HEK293 (cell line): ENCODE measurements around the gene ENTPD3.
A peak's percentile ranks its signal among the peaks of the same experiment; 100 is the strongest.

Source experiments
- CTCF ChIA-PET: fragments of 350-600 bp; formaldehyde crosslinking; extraction: SDS; loops from one replicate; lab custom pipeline; 2021; ENCODE audit warnings: antibody characterized with exemption; lab: Yijun Ruan, JAX
- POLR2A ChIA-PET: fragments of 300-600 bp; formaldehyde crosslinking; extraction: SDS; loops from one replicate; lab custom pipeline; 2020; ENCODE audit warnings: antibody characterized with exemption, inconsistent platforms; lab: Yijun Ruan, JAX
- H3K27ac ChIP-seq: fragments of 200-500 bp; sonication (Bioruptor generic); 2 replicates; pipeline ENCODE4 v1.5.1; 2014; ENCODE audit warnings: low read depth, low read length, control low read depth, inconsistent platforms; ENCODE audit errors: extremely low read depth
- H3K36me3 ChIP-seq, 2 experiments: fragments of 200-500 bp in 1 of 2; sonication (Bioruptor generic) in 1 of 2; 1 replicate in 1 of 2; 2 replicates in 1 of 2; pipeline ENCODE4 v1.5.1; 2014 to 2017; ENCODE audit warnings: inconsistent platforms in 2 of 2, low read length in 2 of 2; ENCODE audit not compliant: control insufficient read depth in 2 of 2, insufficient read depth in 1 of 2
- H3K4me1 ChIP-seq: fragments of 200-500 bp; sonication (Bioruptor generic); 2 replicates; pipeline ENCODE4 v1.5.1; 2014; ENCODE audit warnings: mild to moderate bottlenecking, low read length, inconsistent platforms; ENCODE audit not compliant: control insufficient read depth, insufficient read depth
- H3K4me3 ChIP-seq: 2 replicates; pipeline ENCODE4 v1.5.1; 2011; ENCODE audit warnings: low read depth, mild to moderate bottlenecking, control low read depth, low read length, moderate library complexity
- H3K9me3 ChIP-seq: fragments of 200-500 bp; sonication (Bioruptor generic); 2 replicates; pipeline ENCODE4 v1.5.1; 2014; ENCODE audit warnings: low read depth, low read length, inconsistent platforms; ENCODE audit not compliant: control insufficient read depth, insufficient read depth
- FEZF1 ChIP-seq: fragments of 450-650 bp; formaldehyde crosslinking; IDR thresholded peaks from 2 replicates; pipeline ENCODE4 v1.5.1; 2016; ENCODE audit warnings: missing biosample characterization, missing genetic modification characterization
- HOXD13 ChIP-seq: sonication (generic); formaldehyde crosslinking; IDR thresholded peaks from 2 replicates; pipeline ENCODE4 v1.8.0; 2022; ENCODE audit warnings: missing genetic modification reagents, borderline replicate concordance
- KLF1 ChIP-seq: fragments of 450-650 bp; formaldehyde crosslinking; IDR thresholded peaks from 2 replicates; pipeline ENCODE4 v1.5.1; 2016; ENCODE audit warnings: missing biosample characterization, missing genetic modification characterization
- KLF9 ChIP-seq: fragments of 450-650 bp; formaldehyde crosslinking; IDR thresholded peaks from 2 replicates; pipeline ENCODE4 v1.5.1; 2016; ENCODE audit warnings: missing biosample characterization, missing genetic modification characterization, low read depth
- MEIS1 ChIP-seq: sonication (generic); formaldehyde crosslinking; IDR thresholded peaks from 2 replicates; pipeline ENCODE4 v1.8.1; 2022; ENCODE audit warnings: missing genetic modification reagents, mild to moderate bottlenecking, borderline replicate concordance
- PRDM4 ChIP-seq: fragments of 450-650 bp; formaldehyde crosslinking; IDR thresholded peaks from 2 replicates; pipeline ENCODE4 v1.5.1; 2017; ENCODE audit warnings: missing biosample characterization, missing genetic modification characterization
- SALL2 ChIP-seq: fragments of 450-650 bp; formaldehyde crosslinking; IDR thresholded peaks from 2 replicates; pipeline ENCODE4 v1.5.0; 2017; ENCODE audit warnings: missing biosample characterization, mild to moderate bottlenecking, missing genetic modification characterization, borderline replicate concordance
- TSHZ1 ChIP-seq: fragments of 450-650 bp; formaldehyde crosslinking; IDR thresholded peaks from 2 replicates; pipeline ENCODE4 v1.5.1; 2016; ENCODE audit warnings: missing biosample characterization, missing genetic modification characterization, borderline replicate concordance
- ZBTB1 ChIP-seq: fragments of 450-650 bp; formaldehyde crosslinking; IDR thresholded peaks from 2 replicates; pipeline ENCODE4 v1.5.1; 2016; ENCODE audit warnings: missing biosample characterization, missing genetic modification characterization
- ZBTB17 ChIP-seq: fragments of 450-650 bp; formaldehyde crosslinking; IDR thresholded peaks from 2 replicates; pipeline ENCODE4 v1.5.1; 2016; ENCODE audit warnings: missing biosample characterization, missing genetic modification characterization
- ZBTB20 ChIP-seq: fragments of 450-650 bp; formaldehyde crosslinking; IDR thresholded peaks from 2 replicates; pipeline ENCODE4 v1.5.1; 2016; ENCODE audit warnings: missing biosample characterization, missing genetic modification characterization
- ZBTB26 ChIP-seq: fragments of 450-650 bp; formaldehyde crosslinking; optimal IDR thresholded peaks from 2 replicates; pipeline ENCODE3; 2016; ENCODE audit warnings: missing biosample characterization, mild to moderate bottlenecking, missing genetic modification characterization
- ZBTB49 ChIP-seq: fragments of 450-650 bp; formaldehyde crosslinking; IDR thresholded peaks from 2 replicates; pipeline ENCODE4 v1.5.1; 2016; ENCODE audit warnings: missing biosample characterization, missing genetic modification characterization, low read depth
- ZIC2 ChIP-seq: fragments of 450-650 bp; formaldehyde crosslinking; IDR thresholded peaks from 2 replicates; pipeline ENCODE4 v1.5.1; 2016; ENCODE audit warnings: missing biosample characterization, missing genetic modification characterization
- ZNF121 ChIP-seq: fragments of 450-650 bp; formaldehyde crosslinking; IDR thresholded peaks from 2 replicates; pipeline ENCODE4 v1.5.1; 2016; ENCODE audit warnings: missing biosample characterization, missing genetic modification characterization
- ZNF239 ChIP-seq: fragments of 450-650 bp; formaldehyde crosslinking; IDR thresholded peaks from 2 replicates; pipeline ENCODE4 v1.5.1; 2016; ENCODE audit warnings: missing biosample characterization, missing genetic modification characterization
- ZNF292 ChIP-seq: fragments of 450-650 bp; formaldehyde crosslinking; IDR thresholded peaks from 2 replicates; pipeline ENCODE4 v1.5.1; 2016; ENCODE audit warnings: low read depth, missing biosample characterization, missing genetic modification characterization, borderline replicate concordance
- ZNF350 ChIP-seq: fragments of 450-650 bp; formaldehyde crosslinking; IDR thresholded peaks from 2 replicates; pipeline ENCODE4 v1.5.0; 2017; ENCODE audit warnings: missing biosample characterization, mild to moderate bottlenecking, missing genetic modification characterization
- ZNF529 ChIP-seq: fragments of 450-650 bp; formaldehyde crosslinking; IDR thresholded peaks from 2 replicates; pipeline ENCODE4 v1.5.1; 2017; ENCODE audit warnings: missing genetic modification characterization, missing biosample characterization; ENCODE audit not compliant: insufficient replicate concordance
- ZNF558 ChIP-seq: fragments of 450-650 bp; formaldehyde crosslinking; IDR thresholded peaks from 2 replicates; pipeline ENCODE4 v1.5.1; 2016; ENCODE audit warnings: missing biosample characterization, missing genetic modification characterization
- ZNF561 ChIP-seq: fragments of 450-650 bp; IDR thresholded peaks from 2 replicates; pipeline ENCODE4 v1.5.1; 2018; ENCODE audit warnings: missing biosample characterization, missing genetic modification characterization, borderline replicate concordance
- ZNF777 ChIP-seq: fragments of 450-650 bp; formaldehyde crosslinking; IDR thresholded peaks from 2 replicates; pipeline ENCODE4 v1.5.1; 2017; ENCODE audit warnings: missing biosample characterization, missing genetic modification characterization, borderline replicate concordance
- ZSCAN30 ChIP-seq: fragments of 450-650 bp; IDR thresholded peaks from 2 replicates; pipeline ENCODE4 v1.5.1; 2018; ENCODE audit warnings: missing biosample characterization, mild to moderate bottlenecking, missing genetic modification characterization, moderate library complexity

ENTPD3 gene

GRCh38 chr3:40404591-40405198, 17.7 kb downstream of the ENTPD3 start:
- ChIA-PET POLR2A (no interaction called here), CTCF (no interaction called here)
- no peaks in the 10 kb centered on the region for H3K36me3 ChIP-seq
- H3K27ac ChIP-seq = no peak overlapping the region
- no peaks in the 10 kb centered on the region for H3K9me3 ChIP-seq
- TF ChIP-seq ZIC2 (peak; percentile 67), PRDM4 (tag by site-specific recombination) (no peak)
- H3K4me3 ChIP-seq = no peak overlapping the region
- H3K4me1 ChIP-seq = no peaks in the 10 kb centered on the region

- no peaks in the 10 kb centered on the region for H3K4me1 ChIP-seq
- CTCF ChIA-PET = interaction anchor here (0.6 kb wide), 1 partner anchor 30 kb away, joined by 4 read pairs; no protein-coding TSS in a partner anchor
- no peaks in the 10 kb centered on the region for H3K36me3 ChIP-seq
- H3K4me3 ChIP-seq = no peak overlapping the region
- H3K27ac ChIP-seq = no peak overlapping the region
- no peak for TF ChIP-seq ZBTB1 (tag by site-specific recombination)
- TF ChIP-seq ZNF292 (tag by site-specific recombination) = no peak
- no peak for TF ChIP-seq ZBTB20
- no peak for TF ChIP-seq SALL2 (tag by site-specific recombination)
- H3K9me3 ChIP-seq = no peaks in the 10 kb centered on the region
- POLR2A ChIA-PET = no interaction called here
Observed at GRCh38 chr3:40407007-40407406, 20.0 kb downstream of the ENTPD3 start.

GRCh38 chr3:40407611-40408010, 20.6 kb downstream of the ENTPD3 start:
- Histone ChIP-seq H3K36me3 (no peaks in the 10 kb centered on the region), H3K4me3 (no peak overlapping the region), H3K9me3 (no peaks in the 10 kb centered on the region), H3K27ac (no peak overlapping the region), H3K4me1 (no peaks in the 10 kb centered on the region)
- ChIA-PET POLR2A (no interaction called here), CTCF (interaction anchor here (0.6 kb wide), 1 partner anchor 31 kb away, joined by 4 read pairs; no protein-coding TSS in a partner anchor)
- TF ChIP-seq ZNF350 (tag by site-specific recombination) (no peak), ZNF121 (tag by site-specific recombination) (no peak), ZNF561 (tag by site-specific recombination) (no peak), KLF9 (tag by site-specific recombination) (no peak), KLF1 (tag by site-specific recombination) (no peak), ZBTB49 (no peak), FEZF1 (no peak), TSHZ1 (tag by site-specific recombination) (no peak), ZNF558 (tag by site-specific recombination) (no peak), MEIS1 (CRISPR knock-in tag) (no peak), ZSCAN30 (tag by site-specific recombination) (no peak), ZBTB17 (tag by site-specific recombination) (no peak), HOXD13 (CRISPR knock-in tag) (no peak), ZNF529 (tag by site-specific recombination) (no peak), ZBTB26 (tag by site-specific recombination) (no peak), ZNF239 (no peak), ZNF777 (tag by site-specific recombination) (no peak)
